PC-9 (cell line): ENCODE data around the gene CACNG8.

ENCODE experiments used
- CTCF ChIP-seq: fragments of 200-600 bp; sonication (generic); conservative IDR thresholded peaks from 2 replicates; pipeline ENCODE4 v1.6.1; 2017; ENCODE audit warnings: mixed run types, antibody characterized with exemption, mild to moderate bottlenecking, moderate library complexity
- EZH2 ChIP-seq: fragments of 200-600 bp; sonication (generic); IDR thresholded peaks from 2 replicates; pipeline ENCODE4 v1.8.0; 2017; ENCODE audit warnings: antibody characterized with exemption, low read depth

- TF ChIP-seq CTCF: no peak
- TF ChIP-seq EZH2: no peak
These were observed 19.3 kb downstream of the CACNG8 start for GRCh38 chr19:53982001-53982451.
